Measurements from ENCODE around the gene MALT1. TPM values are rescaled to one million over a fixed set of nuclear protein-coding genes. Genes with fewer than 3 reads are reported as not detected.

The MALT1 gene
- total RNA-seq, 1 experiment from 2014 or later: 19.6 TPM

GRCh38 chr18:58691256-58691655 is 20.0 kb downstream of the MALT1 start:
- CTCF ChIA-PET: interaction anchor here (1.0 to 1.2 kb wide), 2 partner anchors 73 to 162 kb away, joined by 4 to 12 read pairs; no protein-coding TSS in a partner anchor
- intact Hi-C loops (cut with micrococcal nuclease; ENCODE audit: unreplicated experiment): no loop called here

GRCh38 chr18:58692422-58693185 is 21.3 kb downstream of the MALT1 start:
- H3K9me2 ChIP-seq (ENCODE audit: insufficient read depth): no peaks in the 10 kb centered on the region
- H3K4me1 ChIP-seq (replicated peaks; ENCODE audit: insufficient read depth): peaks cover 13% of the 10 kb centered on the region
- peak overlapping the region; percentile 62 for H3K27ac ChIP-seq
- CTCF ChIA-PET: interaction anchor here (0.6 to 1.2 kb wide), 6 partner anchors 22 to 195 kb away, joined by 4 to 15 read pairs (median 4); no protein-coding TSS in a partner anchor
- no peak for DNase-seq
- POLR2A ChIA-PET (ENCODE audit: unreplicated experiment): interaction anchor here (0.6 to 0.7 kb wide), 2 partner anchors 20 to 22 kb away, joined by 5 to 29 read pairs; partner anchors contain the start of gene MALT1
- no peaks in the 10 kb centered on the region for H3K9me3 ChIP-seq (ENCODE audit: insufficient read depth, low read depth)
- peak overlapping the region; percentile 66; the same call in 1 of the 2 replicates for H3K4me2 ChIP-seq
- peaks cover 11% of the 10 kb centered on the region; the same call in 1 of the 2 replicates for H3F3A ChIP-seq (ENCODE audit: insufficient read depth, low read depth)
- intact Hi-C loops (cut with micrococcal nuclease; ENCODE audit: unreplicated experiment): no loop called here
- H3K36me3 ChIP-seq (ENCODE audit: low read depth): peaks cover 12% of the 10 kb centered on the region; the same call in 1 of the 2 replicates
- no peaks in the 10 kb centered on the region for H3K27me3 ChIP-seq (ENCODE audit: insufficient read depth, low read depth)
- H4K20me1 ChIP-seq (ENCODE audit: insufficient read depth): no peaks in the 10 kb centered on the region; the same call in 1 of the 2 replicates
- H3K4me3 ChIP-seq: no peak overlapping the region
- TF ChIP-seq CTCF (conservative IDR thresholded peaks at IDR 0.05): no peak
- no peak for TF ChIP-seq EZH2 (IDR thresholded peaks at IDR 0.05; ENCODE audit: low read depth)
- H2AFZ ChIP-seq: no peak overlapping the region
- no TSS peak for BruUV-seq (replicated peaks)
- peaks cover 28% of the 10 kb centered on the region; the same call in 1 of the 2 replicates for H3K79me2 ChIP-seq (ENCODE audit: low read depth)

More at GRCh38 chr18:58691256-58691655, 20.0 kb downstream of the MALT1 start:
- no peaks in the 10 kb centered on the region; the same call in 1 of the 2 replicates for H4K20me1 ChIP-seq (ENCODE audit: insufficient read depth)
- no peaks in the 10 kb centered on the region for H3K27me3 ChIP-seq (ENCODE audit: insufficient read depth, low read depth)
- H3K79me2 ChIP-seq (ENCODE audit: low read depth): peaks cover 36% of the 10 kb centered on the region; the same call in 1 of the 2 replicates
- H3K27ac ChIP-seq: peak overlapping the region; percentile 62
- BruUV-seq (replicated peaks): TSS peak; percentile 75
- H3K4me3 ChIP-seq: peak overlapping the region; percentile 35; the same call in 1 of the 2 replicates
- H3K36me3 ChIP-seq (ENCODE audit: low read depth): 0 out of 2 replicates have a peak, but pooled peaks cover 9% of the 10 kb centered on the region
- peaks cover 11% of the 10 kb centered on the region; the same call in 1 of the 2 replicates for H3F3A ChIP-seq (ENCODE audit: insufficient read depth, low read depth)
- TF ChIP-seq CTCF (conservative IDR thresholded peaks at IDR 0.05) (no peak), EZH2 (IDR thresholded peaks at IDR 0.05; ENCODE audit: low read depth) (no peak)
- H2AFZ ChIP-seq: no peak overlapping the region
- H3K4me2 ChIP-seq: peak overlapping the region; percentile 66
- H3K9me3 ChIP-seq (ENCODE audit: insufficient read depth, low read depth): no peaks in the 10 kb centered on the region
- peaks cover 13% of the 10 kb centered on the region for H3K4me1 ChIP-seq (replicated peaks; ENCODE audit: insufficient read depth)
- H3K9me2 ChIP-seq (ENCODE audit: insufficient read depth): no peaks in the 10 kb centered on the region
- peak; percentile 71 to 96 for DNase-seq
- POLR2A ChIA-PET (ENCODE audit: unreplicated experiment): interaction anchor here (0.5 to 1.0 kb wide), 7 partner anchors 9 to 470 kb away, joined by 3 to 9 read pairs (median 5); no protein-coding TSS in a partner anchor

- H3K9me2 ChIP-seq (ENCODE audit: insufficient read depth): no peaks in the 10 kb centered on the region
- TF ChIP-seq CTCF (conservative IDR thresholded peaks at IDR 0.05): no peak
- TF ChIP-seq EZH2 (IDR thresholded peaks at IDR 0.05; ENCODE audit: low read depth): no peak
- intact Hi-C loops (cut with micrococcal nuclease; ENCODE audit: unreplicated experiment): no loop called here
- no peak for DNase-seq
- H3K4me2 ChIP-seq: no peak overlapping the region
- H4K20me1 ChIP-seq (ENCODE audit: insufficient read depth): no peaks in the 10 kb centered on the region; the same call in 1 of the 2 replicates
- H3F3A ChIP-seq (ENCODE audit: insufficient read depth, low read depth): peaks cover 11% of the 10 kb centered on the region; the same call in 1 of the 2 replicates
- H3K4me3 ChIP-seq: no peak overlapping the region
- H2AFZ ChIP-seq: no peak overlapping the region
- no peaks in the 10 kb centered on the region for H3K9me3 ChIP-seq (ENCODE audit: insufficient read depth, low read depth)
- ChIA-PET POLR2A (ENCODE audit: unreplicated experiment) (interaction anchor here (0.6 kb wide), 1 partner anchor 790 kb away, joined by 4 read pairs; no protein-coding TSS in a partner anchor), CTCF (no interaction called here)
- no peaks in the 10 kb centered on the region for H3K27me3 ChIP-seq (ENCODE audit: insufficient read depth, low read depth)
- peaks cover 13% of the 10 kb centered on the region for H3K4me1 ChIP-seq (replicated peaks; ENCODE audit: insufficient read depth)
- peaks cover 13% of the 10 kb centered on the region; the same call in 1 of the 2 replicates for H3K36me3 ChIP-seq (ENCODE audit: low read depth)
- no TSS peak for BruUV-seq (replicated peaks)
- H3K79me2 ChIP-seq (ENCODE audit: low read depth): peaks cover 19% of the 10 kb centered on the region; the same call in 1 of the 2 replicates
- H3K27ac ChIP-seq: no peak overlapping the region
Observed at GRCh38 chr18:58694221-58694620, 23.0 kb downstream of the MALT1 start.
